ENCODE results near the gene ZC3H12C.

DNA sequence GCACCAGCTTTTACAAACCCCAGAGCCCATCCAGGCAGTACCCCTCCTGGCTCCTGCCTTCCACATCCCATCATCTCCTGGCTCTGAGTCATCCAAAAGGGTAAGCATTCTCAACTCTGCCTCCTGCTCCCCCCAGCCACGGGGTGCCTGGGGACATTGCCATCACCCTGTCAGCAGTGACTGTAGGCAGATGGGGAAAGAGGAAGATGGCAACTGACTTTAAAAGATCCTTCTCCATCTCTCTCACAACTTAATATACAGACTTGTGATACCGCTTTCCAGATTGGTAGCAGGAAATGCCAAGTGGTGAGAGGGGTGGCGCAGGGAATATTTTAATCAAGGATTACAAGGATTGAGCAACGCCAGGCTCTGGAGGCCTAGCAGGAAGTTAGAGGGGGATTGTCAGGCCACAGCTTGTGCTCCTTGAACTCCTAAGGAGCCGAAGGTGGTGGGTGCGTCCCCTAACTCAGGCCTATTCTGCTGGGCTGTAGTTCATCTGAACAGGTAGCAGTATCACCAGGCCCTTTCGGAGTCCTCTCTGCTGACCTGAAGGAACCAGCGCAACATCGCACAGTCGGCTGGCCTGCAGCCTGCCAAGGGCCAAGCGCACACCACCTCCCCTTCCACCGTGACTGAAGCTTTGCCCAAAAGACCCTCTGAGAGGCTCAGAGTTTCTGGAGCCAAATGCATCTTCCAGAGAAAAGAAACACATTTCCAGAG, 83.3 kb downstream of the ZC3H12C start:
- TF ChIP-seq CTCF (IDR thresholded peaks at IDR 0.05; ENCODE audit: low read length) (no peak), EZH2 (IDR thresholded peaks at IDR 0.05; ENCODE audit: borderline replicate concordance, low read length) (no peak)

All from OCI-LY1 (cell line).